Measurements from ENCODE around the gene ZNF614.
"Not testable (repeated sequence)": the region's sequence is repeated elsewhere in the genome, so short reads cannot be mapped to it uniquely, and the experiment has no call there.

Gene ZNF614

GRCh38 chr19:52028027-52028779 lies at the start of gene ZNF614:
TSS of gene ZNF614 (minus strand) at chr19:52028379. CDS start at chr19:52025745, 2,634 bp downstream.
- peak; percentile 85 for DNase-seq
- Mint-ChIP-seq H3K27ac (peak within 1 kb of the TSS; percentile 99), H3K36me3 (ENCODE audit: low read depth) (peaks cover 100% of the 10 kb centered on the region), H3K4me3 (peak within 1 kb of the TSS; percentile 92), H3K27me3 (ENCODE audit: low read depth, poor library complexity) (peaks cover 7% of the 10 kb centered on the region), H3K4me1 (peaks cover 21% of the 10 kb centered on the region), H3K9me3 (peaks cover 100% of the 10 kb centered on the region)
- TF ChIP-seq CTCF (IDR thresholded peaks at IDR 0.05), result no peak

GRCh38 chr19:52070496-52070895 lies 42.3 kb upstream of the ZNF614 start:
- Mint-ChIP-seq H3K27ac (no peak overlapping the region), H3K4me1 (no peaks in the 10 kb centered on the region), H3K9me3 (peaks cover 100% of the 10 kb centered on the region), H3K4me3 (no peak overlapping the region), H3K27me3 (ENCODE audit: low read depth, poor library complexity) (no peaks in the 10 kb centered on the region), H3K36me3 (ENCODE audit: low read depth) (peaks cover 100% of the 10 kb centered on the region)
- TF ChIP-seq CTCF (IDR thresholded peaks at IDR 0.05), result no peak
- DNase-seq, result no peak

GRCh38 chr19:52069653-52070052 lies 41.5 kb upstream of the ZNF614 start:
- peaks cover 100% of the 10 kb centered on the region for H3K9me3 Mint-ChIP-seq
- peaks cover 100% of the 10 kb centered on the region for H3K36me3 Mint-ChIP-seq (ENCODE audit: low read depth)
- no peaks in the 10 kb centered on the region for H3K4me1 Mint-ChIP-seq
- no peak overlapping the region for H3K4me3 Mint-ChIP-seq
- H3K27ac Mint-ChIP-seq, result no peak overlapping the region
- no peak for DNase-seq
- TF ChIP-seq CTCF (IDR thresholded peaks at IDR 0.05), result no peak
- H3K27me3 Mint-ChIP-seq (ENCODE audit: low read depth, poor library complexity), result no peaks in the 10 kb centered on the region

GRCh38 chr19:52066258-52066863 lies 38.2 kb upstream of the ZNF614 start:
- Mint-ChIP-seq H3K27me3 (ENCODE audit: low read depth, poor library complexity) (no peaks in the 10 kb centered on the region), H3K36me3 (ENCODE audit: low read depth) (peaks cover 100% of the 10 kb centered on the region), H3K9me3 (peaks cover 98% of the 10 kb centered on the region), H3K4me3 (no peak overlapping the region), H3K4me1 (no peaks in the 10 kb centered on the region), H3K27ac (no peak overlapping the region)
- TF ChIP-seq CTCF (IDR thresholded peaks at IDR 0.05), result no peak
- no peak for DNase-seq

GRCh38 chr19:52065399-52065798 lies 37.2 kb upstream of the ZNF614 start:
- Mint-ChIP-seq H3K4me3 (no peak overlapping the region), H3K36me3 (ENCODE audit: low read depth) (peaks cover 100% of the 10 kb centered on the region), H3K27ac (no peak overlapping the region), H3K27me3 (ENCODE audit: low read depth, poor library complexity) (peaks cover 5% of the 10 kb centered on the region), H3K4me1 (no peaks in the 10 kb centered on the region), H3K9me3 (peaks cover 98% of the 10 kb centered on the region)
- TF ChIP-seq CTCF (IDR thresholded peaks at IDR 0.05), result no peak
- DNase-seq, result no peak

GRCh38 chr19:52056480-52056879 lies 28.3 kb upstream of the ZNF614 start:
- Mint-ChIP-seq H3K36me3 (ENCODE audit: low read depth) (peaks cover 88% of the 10 kb centered on the region), H3K9me3 (peaks cover 98% of the 10 kb centered on the region)
- not testable (repeated sequence) for H3K4me1 Mint-ChIP-seq; H3K4me3 Mint-ChIP-seq; H3K27ac Mint-ChIP-seq; H3K27me3 Mint-ChIP-seq (ENCODE audit: low read depth, poor library complexity); DNase-seq

- H3K27ac Mint-ChIP-seq; DNase-seq; H3K4me3 Mint-ChIP-seq; H3K27me3 Mint-ChIP-seq (ENCODE audit: low read depth, poor library complexity): not testable (repeated sequence)
- Mint-ChIP-seq H3K36me3 (ENCODE audit: low read depth) (peaks cover 88% of the 10 kb centered on the region), H3K9me3 (peaks cover 98% of the 10 kb centered on the region), H3K4me1 (peaks cover 15% of the 10 kb centered on the region)
Measured at GRCh38 chr19:52051736-52052135, 23.6 kb upstream of the ZNF614 start.
